MG63 (cell line): Measurements from ENCODE around the gene NSD1. TPM values are rescaled to one million over a fixed set of nuclear protein-coding genes. Genes with fewer than 3 reads are reported as not detected.

ENCODE experiments used
- DNase-seq: peaks from one replicate; pipeline ENCODE4 v3.0.0-alpha.2; 2020
- H3K27me3 ChIP-seq: fragments of 250-450 bp; sonication (Bioruptor Pico); 2 replicates; pipeline ENCODE4 v1.5.1; 2020; ENCODE audit warnings: mild to moderate bottlenecking, moderate library complexity
- H3K36me3 ChIP-seq: fragments of 250-450 bp; sonication (Bioruptor Pico); 2 replicates; pipeline ENCODE4 v1.5.1; 2020; ENCODE audit warnings: mild to moderate bottlenecking, moderate library complexity
- H3K4me3 ChIP-seq: fragments of 250-450 bp; sonication (Bioruptor Pico); 2 replicates; pipeline ENCODE4 v1.5.1; 2020; ENCODE audit warnings: mild to moderate bottlenecking, moderate library complexity
- H3K9me3 ChIP-seq: fragments of 250-450 bp; sonication (Bioruptor Pico); 2 replicates; pipeline ENCODE4 v1.5.1; 2020; ENCODE audit warnings: mild to moderate bottlenecking, moderate library complexity
- total RNA-seq: library from RNA; depleted of rRNA; stranded (reverse); fragments of >200 nt; shearing (Covaris generic); gene quantifications from 2 replicates; pipeline ENCODE4 v1.2.3, GENCODE V29; 2014; ENCODE audit warnings: low replicate concordance

The NSD1 gene
- total RNA-seq, 1 experiment from 2014 or later: 30.9 TPM

GRCh38 chr5:177183766-177184360 is 50.3 kb downstream of the NSD1 start:
- no peak for DNase-seq
- Histone ChIP-seq H3K4me3 (no peak overlapping the region), H3K9me3 (no peaks in the 10 kb centered on the region), H3K27me3 (no peaks in the 10 kb centered on the region), H3K36me3 (peaks cover 43% of the 10 kb centered on the region)

- Histone ChIP-seq H3K4me3 (no peak overlapping the region), H3K27me3 (no peaks in the 10 kb centered on the region), H3K36me3 (peaks cover 42% of the 10 kb centered on the region), H3K9me3 (no peaks in the 10 kb centered on the region)
- no peak for DNase-seq
These were observed 52.4 kb downstream of the NSD1 start for GRCh38 chr5:177185993-177186392.

- Histone ChIP-seq H3K9me3 (no peaks in the 10 kb centered on the region), H3K4me3 (no peak overlapping the region), H3K36me3 (peaks cover 37% of the 10 kb centered on the region), H3K27me3 (no peaks in the 10 kb centered on the region)
- no peak for DNase-seq
These were observed 53.1 kb downstream of the NSD1 start for GRCh38 chr5:177186645-177187044.

- no peaks in the 10 kb centered on the region for H3K9me3 ChIP-seq
- H3K36me3 ChIP-seq: peaks cover 47% of the 10 kb centered on the region
- H3K27me3 ChIP-seq: no peaks in the 10 kb centered on the region
- DNase-seq: no peak
- no peak overlapping the region for H3K4me3 ChIP-seq
These were observed 55.2 kb downstream of the NSD1 start for GRCh38 chr5:177188775-177189174.

GRCh38 chr5:177189416-177189815 is 55.8 kb downstream of the NSD1 start:
- DNase-seq: no peak

GRCh38 chr5:177189965-177190364 is 56.4 kb downstream of the NSD1 start:
- no peak overlapping the region for H3K4me3 ChIP-seq
- H3K27me3 ChIP-seq: no peaks in the 10 kb centered on the region
- H3K36me3 ChIP-seq: peaks cover 53% of the 10 kb centered on the region
- no peaks in the 10 kb centered on the region for H3K9me3 ChIP-seq
- no peak for DNase-seq

More at GRCh38 chr5:177189416-177189815, 55.8 kb downstream of the NSD1 start:
- no peaks in the 10 kb centered on the region for H3K9me3 ChIP-seq
- no peaks in the 10 kb centered on the region for H3K27me3 ChIP-seq
- H3K4me3 ChIP-seq: no peak overlapping the region
- H3K36me3 ChIP-seq: peaks cover 50% of the 10 kb centered on the region

GRCh38 chr5:177194268-177194667 is 60.7 kb downstream of the NSD1 start:
- Histone ChIP-seq H3K9me3 (no peaks in the 10 kb centered on the region), H3K36me3 (peaks cover 63% of the 10 kb centered on the region), H3K4me3 (no peak overlapping the region), H3K27me3 (no peaks in the 10 kb centered on the region)
- DNase-seq: peak; percentile 80

- Histone ChIP-seq H3K36me3 (peaks cover 68% of the 10 kb centered on the region), H3K4me3 (no peak overlapping the region), H3K9me3 (no peaks in the 10 kb centered on the region), H3K27me3 (no peaks in the 10 kb centered on the region)
- DNase-seq: no peak
These were observed 61.9 kb downstream of the NSD1 start for GRCh38 chr5:177195307-177195952.

- Histone ChIP-seq H3K9me3 (no peaks in the 10 kb centered on the region), H3K27me3 (no peaks in the 10 kb centered on the region), H3K36me3 (peaks cover 81% of the 10 kb centered on the region), H3K4me3 (no peak overlapping the region)
- no peak for DNase-seq
These were observed 65.2 kb downstream of the NSD1 start for GRCh38 chr5:177198738-177199137.

GRCh38 chr5:177204281-177204680 is 70.7 kb downstream of the NSD1 start:
- Histone ChIP-seq H3K4me3 (no peak overlapping the region), H3K9me3 (no peaks in the 10 kb centered on the region), H3K36me3 (peaks cover 80% of the 10 kb centered on the region), H3K27me3 (no peaks in the 10 kb centered on the region)
- no peak for DNase-seq

GRCh38 chr5:177209610-177210009 is 76.0 kb downstream of the NSD1 start:
- no peak for DNase-seq
- Histone ChIP-seq H3K4me3 (no peak overlapping the region), H3K27me3 (no peaks in the 10 kb centered on the region), H3K9me3 (no peaks in the 10 kb centered on the region), H3K36me3 (peaks cover 84% of the 10 kb centered on the region)

- no peak for DNase-seq
- Histone ChIP-seq H3K36me3 (peaks cover 81% of the 10 kb centered on the region), H3K27me3 (no peaks in the 10 kb centered on the region), H3K9me3 (no peaks in the 10 kb centered on the region), H3K4me3 (no peak overlapping the region)
These were observed 78.7 kb downstream of the NSD1 start for GRCh38 chr5:177212242-177212641.

GRCh38 chr5:177220576-177220975 is 87.0 kb downstream of the NSD1 start:
- Histone ChIP-seq H3K36me3 (peaks cover 27% of the 10 kb centered on the region), H3K27me3 (no peaks in the 10 kb centered on the region), H3K4me3 (no peak overlapping the region), H3K9me3 (no peaks in the 10 kb centered on the region)
- no peak for DNase-seq

- Histone ChIP-seq H3K4me3 (no peak overlapping the region), H3K9me3 (no peaks in the 10 kb centered on the region), H3K27me3 (no peaks in the 10 kb centered on the region), H3K36me3 (peaks cover 18% of the 10 kb centered on the region)
- no peak for DNase-seq
These were observed 88.7 kb downstream of the NSD1 start for GRCh38 chr5:177222269-177222668.

GRCh38 chr5:177225798-177226197 is 92.2 kb downstream of the NSD1 start:
- Histone ChIP-seq H3K4me3 (no peak overlapping the region), H3K36me3 (peaks cover 35% of the 10 kb centered on the region), H3K9me3 (no peaks in the 10 kb centered on the region), H3K27me3 (no peaks in the 10 kb centered on the region)
- no peak for DNase-seq

- Histone ChIP-seq H3K9me3 (no peaks in the 10 kb centered on the region), H3K27me3 (no peaks in the 10 kb centered on the region), H3K4me3 (no peak overlapping the region), H3K36me3 (peaks cover 31% of the 10 kb centered on the region)
- no peak for DNase-seq
These were observed 93.3 kb downstream of the NSD1 start for GRCh38 chr5:177226860-177227259.

- H3K4me3 ChIP-seq: no peak overlapping the region
- H3K9me3 ChIP-seq: no peaks in the 10 kb centered on the region
- peaks cover 32% of the 10 kb centered on the region for H3K36me3 ChIP-seq
- H3K27me3 ChIP-seq: no peaks in the 10 kb centered on the region
- DNase-seq: no peak
These were observed 95.2 kb downstream of the NSD1 start for GRCh38 chr5:177228751-177229150.

- Histone ChIP-seq H3K36me3 (peaks cover 31% of the 10 kb centered on the region), H3K27me3 (no peaks in the 10 kb centered on the region)
- DNase-seq: no peak
These were observed 97.1 kb downstream of the NSD1 start for GRCh38 chr5:177230660-177231059.

More at GRCh38 chr5:177230660-177231059, 97.1 kb downstream of the NSD1 start:
- H3K9me3 ChIP-seq: no peaks in the 10 kb centered on the region
- H3K4me3 ChIP-seq: no peak overlapping the region
